Measurements from ENCODE around the gene ZNF22.

ZNF22 gene

GRCh38 chr10:44955413-44956070 is 45.2 kb upstream of the ZNF22 start:
- DNase-seq, result peak; percentile 75 to 80
- H3K9me3 ChIP-seq, result no peaks in the 10 kb centered on the region
- H3K36me3 ChIP-seq, result peaks cover 0 to 7% (median 0%) of the 10 kb centered on the region in 3 donors
- intact Hi-C loops (cut with DNase I; ENCODE audit: low total_unique reads), result no loop called here
- TF ChIP-seq CTCF (IDR thresholded peaks at IDR 0.05), result no peak
- H3K4me1 ChIP-seq, result peaks cover 0 to 22% (median 20%) of the 10 kb centered on the region in 4 donors
- no peaks in the 10 kb centered on the region for H3K27me3 ChIP-seq
- no peak overlapping the region for H3K27ac ChIP-seq
- H3K4me3 ChIP-seq, result no peak overlapping the region

- Histone ChIP-seq H3K27me3 (no peaks in the 10 kb centered on the region), H3K9me3 (no peaks in the 10 kb centered on the region), H3K4me1 (peaks cover 0 to 29% (median 25%) of the 10 kb centered on the region in 4 donors), H3K27ac (no peak overlapping the region), H3K4me3 (no peak overlapping the region), H3K36me3 (peaks cover 0 to 7% (median 0%) of the 10 kb centered on the region in 3 donors)
- DNase-seq, result peak in 1 of 2 donors; percentile 48
- intact Hi-C loops (cut with DNase I; ENCODE audit: low total_unique reads), result no loop called here
- TF ChIP-seq CTCF (IDR thresholded peaks at IDR 0.05), result no peak
Observed at GRCh38 chr10:44956226-44956625, 44.5 kb upstream of the ZNF22 start.

- Histone ChIP-seq H3K27me3 (no peaks in the 10 kb centered on the region), H3K36me3 (peaks cover 0 to 7% (median 0%) of the 10 kb centered on the region in 3 donors), H3K9me3 (no peaks in the 10 kb centered on the region), H3K27ac (no peak overlapping the region), H3K4me1 (peaks cover 0 to 37% (median 28%) of the 10 kb centered on the region in 4 donors), H3K4me3 (no peak overlapping the region)
- intact Hi-C loops (cut with DNase I; ENCODE audit: low total_unique reads), result no loop called here
- DNase-seq, result peak in 1 of 2 donors; percentile 28
- TF ChIP-seq CTCF (IDR thresholded peaks at IDR 0.05), result no peak
Observed at GRCh38 chr10:44956717-44957706, 43.7 kb upstream of the ZNF22 start.

GRCh38 chr10:44958196-44958897 is 42.4 kb upstream of the ZNF22 start:
- Histone ChIP-seq H3K36me3 (peaks cover 0 to 7% (median 0%) of the 10 kb centered on the region in 3 donors), H3K9me3 (no peaks in the 10 kb centered on the region), H3K4me3 (peak overlapping the region; percentile 66 to 80), H3K27ac (peak overlapping the region; percentile 80 to 82), H3K27me3 (no peaks in the 10 kb centered on the region), H3K4me1 (peaks cover 0 to 50% (median 34%) of the 10 kb centered on the region in 4 donors)
- intact Hi-C loops (cut with DNase I; ENCODE audit: low total_unique reads), result loop anchor here (2.0 kb wide), 1 partner anchor 16 kb away; no protein-coding TSS in a partner anchor
- TF ChIP-seq CTCF (IDR thresholded peaks at IDR 0.05), result no peak
- peak in 1 of 2 donors; percentile 53 for DNase-seq

GRCh38 chr10:44958898-44959246 is 41.9 kb upstream of the ZNF22 start:
- Histone ChIP-seq H3K4me3 (peak overlapping the region; percentile 66 to 80), H3K4me1 (peaks cover 0 to 56% (median 37%) of the 10 kb centered on the region in 4 donors), H3K9me3 (no peaks in the 10 kb centered on the region), H3K27ac (peak overlapping the region; percentile 80 to 82), H3K36me3 (peaks cover 0 to 7% (median 0%) of the 10 kb centered on the region in 3 donors), H3K27me3 (no peaks in the 10 kb centered on the region)
- no peak for DNase-seq
- TF ChIP-seq CTCF (IDR thresholded peaks at IDR 0.05), result no peak
- intact Hi-C loops (cut with DNase I; ENCODE audit: low total_unique reads), result loop anchor here (2.0 kb wide), 1 partner anchor 16 kb away; no protein-coding TSS in a partner anchor
